ENCODE measurements around the gene CREB1.

The CREB1 gene

GRCh38 chr2:207504513-207505170, 25.1 kb upstream of the CREB1 start:
- DNase-seq (ENCODE audit: low spot score), result no peak

DNA sequence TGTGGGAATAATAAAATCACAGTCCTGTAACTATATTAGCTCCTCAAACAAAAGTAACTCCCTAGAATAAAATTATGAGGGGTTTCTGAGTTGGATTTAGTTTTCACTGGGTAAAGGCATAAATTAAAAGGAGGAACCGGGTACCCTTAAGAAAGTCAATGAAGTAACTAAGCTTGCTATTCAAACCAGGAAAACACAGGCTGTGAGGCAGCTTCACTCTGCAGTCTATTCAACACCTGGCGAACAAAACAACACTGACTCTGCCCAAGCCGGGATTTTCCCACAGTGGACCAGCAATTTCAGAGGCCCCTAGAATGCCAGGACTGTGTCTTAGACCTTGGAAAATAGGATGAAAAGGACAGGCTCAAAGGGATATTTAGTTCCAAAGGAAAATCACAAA, 24.6 kb upstream of the CREB1 start:
- DNase-seq (ENCODE audit: low spot score), result no peak

DNA sequence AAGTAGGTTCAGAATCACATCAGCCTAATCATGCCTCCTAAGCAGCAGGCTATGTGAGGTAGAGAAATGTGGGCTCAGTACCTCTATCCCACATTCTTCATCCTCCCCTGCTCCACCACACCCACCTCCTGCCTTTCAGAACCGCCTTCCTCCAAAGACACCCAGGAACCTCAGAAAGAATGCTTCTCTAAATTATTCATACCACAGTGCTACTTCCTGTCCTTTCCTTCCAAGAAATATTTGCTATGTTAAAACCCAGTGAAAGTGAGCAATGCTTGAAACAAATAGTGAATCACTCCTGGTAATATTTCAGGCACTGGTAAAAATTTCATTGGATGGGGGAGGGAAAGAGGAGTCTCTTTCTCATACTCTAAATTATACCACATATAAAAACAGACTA, 24.0 kb upstream of the CREB1 start:
- DNase-seq (ENCODE audit: low spot score), result no peak

DNA sequence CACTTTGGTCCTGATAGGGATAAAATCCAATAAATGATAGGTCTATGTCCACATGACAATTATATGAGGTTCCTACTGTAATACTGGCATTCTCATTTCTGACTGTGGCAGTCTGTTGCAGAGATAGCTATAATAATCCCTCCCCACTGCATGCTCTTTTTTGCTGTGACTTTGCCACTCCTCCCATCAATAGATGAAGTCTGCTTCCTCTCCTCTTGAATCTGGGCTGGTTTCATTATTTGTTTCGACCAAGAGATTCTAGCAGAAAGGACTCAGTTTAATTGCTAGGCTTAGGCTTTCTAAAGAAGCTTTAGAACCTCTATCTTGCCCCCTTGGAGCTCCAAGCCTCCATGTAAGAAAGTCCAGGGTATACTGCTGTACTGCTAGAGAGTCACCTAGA, 23.3 kb upstream of the CREB1 start:
- DNase-seq (ENCODE audit: low spot score), result no peak

- DNase-seq (ENCODE audit: low spot score), result no peak
Measured at GRCh38 chr2:207510148-207510547, 19.6 kb upstream of the CREB1 start.

- no peak for DNase-seq (ENCODE audit: low spot score)
Measured at GRCh38 chr2:207511851-207512250, 17.9 kb upstream of the CREB1 start.

DNA sequence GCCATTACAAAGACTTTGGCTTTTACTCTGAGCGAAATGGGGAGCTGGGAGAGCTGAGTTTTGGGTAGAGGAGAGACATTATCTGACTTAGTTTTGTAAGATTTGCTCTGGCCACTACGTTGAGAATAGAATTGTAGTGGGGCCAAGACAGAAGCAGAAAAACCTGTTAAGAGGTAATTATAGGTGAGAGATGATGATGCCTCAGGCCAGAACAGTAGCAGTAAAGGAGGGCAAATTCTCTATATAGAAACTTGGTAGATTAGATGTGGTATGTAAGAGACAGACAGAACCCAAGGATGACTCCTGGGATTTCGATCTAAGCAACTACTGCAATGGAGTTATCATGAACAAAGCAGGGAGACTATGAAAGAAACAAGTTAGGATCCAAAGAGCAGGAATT, 17.4 kb upstream of the CREB1 start:
- no peak for DNase-seq (ENCODE audit: low spot score)

GRCh38 chr2:207513551-207514257, 16.1 kb upstream of the CREB1 start:
- no peak for DNase-seq (ENCODE audit: low spot score)

GRCh38 chr2:207514451-207514850, 15.3 kb upstream of the CREB1 start:
- DNase-seq (ENCODE audit: low spot score), result no peak

DNA sequence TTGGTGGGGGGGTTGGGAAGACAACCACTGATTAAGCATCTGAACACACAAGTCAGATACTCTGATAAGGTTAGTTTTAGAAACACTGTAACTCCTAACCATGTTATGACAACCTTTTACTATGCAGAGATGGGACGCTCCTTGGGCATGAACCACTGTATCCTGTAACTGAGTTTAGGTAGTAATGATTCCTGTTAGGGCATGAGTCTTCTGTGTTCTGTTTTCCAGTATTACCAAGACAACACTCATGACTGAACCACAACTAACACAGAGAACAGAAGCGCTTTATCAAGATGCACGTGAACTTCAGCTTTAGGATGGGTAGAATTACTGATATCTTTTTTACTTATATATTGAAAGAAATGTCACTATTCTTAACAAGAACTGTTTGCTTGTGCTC, 14.1 kb upstream of the CREB1 start:
- DNase-seq (ENCODE audit: low spot score), result no peak

- DNase-seq (ENCODE audit: low spot score), result no peak
Measured at GRCh38 chr2:207516206-207516605, 13.6 kb upstream of the CREB1 start.

DNA sequence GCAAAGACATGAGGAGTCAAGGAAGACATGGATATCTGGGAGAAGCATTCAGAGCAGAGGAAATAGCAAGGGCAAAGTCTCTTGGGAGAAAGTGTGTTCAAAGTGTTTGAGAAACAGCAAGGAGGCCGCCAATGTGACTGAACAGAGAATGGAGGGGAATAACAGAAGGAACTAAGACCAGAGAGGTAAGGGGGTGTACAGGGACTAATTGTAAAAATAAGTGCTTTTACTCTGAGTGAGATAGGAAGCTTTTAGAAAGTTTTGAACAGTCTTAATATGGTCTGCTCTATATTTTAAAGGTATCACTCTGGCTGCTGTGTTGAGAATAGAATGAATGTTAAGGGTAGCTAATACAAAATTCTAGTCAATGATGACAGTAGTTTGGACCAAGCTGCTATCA, 6.8 kb upstream of the CREB1 start:
- DNase-seq (ENCODE audit: low spot score), result no peak

DNA sequence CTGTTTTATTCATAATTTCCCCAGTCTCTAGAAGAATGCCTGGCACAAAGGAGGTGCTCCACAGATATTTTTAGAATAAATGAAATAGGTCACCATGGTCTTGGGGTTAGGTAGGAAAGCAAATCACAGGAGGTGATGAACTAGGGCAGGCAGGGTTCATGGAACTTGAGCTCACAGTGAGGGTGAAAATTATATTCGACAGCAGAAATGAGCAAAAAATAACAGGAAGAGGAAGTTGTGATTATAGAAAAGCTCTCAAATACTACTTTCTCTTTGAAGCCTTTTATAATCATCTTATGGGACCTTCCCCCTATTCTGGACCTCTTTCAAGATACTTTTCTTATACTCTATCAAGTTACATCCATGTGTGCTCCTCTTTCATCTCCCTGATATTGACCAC, 4.5 kb upstream of the CREB1 start:
- no peak for DNase-seq (ENCODE audit: low spot score)

GRCh38 chr2:207528980-207529329, 807 bp upstream of the CREB1 start:
- peak; percentile 61 for DNase-seq (ENCODE audit: low spot score)

- DNase-seq (ENCODE audit: low spot score), result peak; percentile 58
Measured at GRCh38 chr2:207530160-207531031, 634 bp downstream of the CREB1 start.

GRCh38 chr2:207531032-207531952, 1.5 kb downstream of the CREB1 start:
- no peak for DNase-seq (ENCODE audit: low spot score)

GRCh38 chr2:207532676-207533075, 2.9 kb downstream of the CREB1 start:
- no peak for DNase-seq (ENCODE audit: low spot score)

GRCh38 chr2:207533461-207534008, 3.8 kb downstream of the CREB1 start:
- DNase-seq (ENCODE audit: low spot score), result no peak

- DNase-seq (ENCODE audit: low spot score), result no peak
Measured at GRCh38 chr2:207534417-207534816, 4.7 kb downstream of the CREB1 start.

DNA sequence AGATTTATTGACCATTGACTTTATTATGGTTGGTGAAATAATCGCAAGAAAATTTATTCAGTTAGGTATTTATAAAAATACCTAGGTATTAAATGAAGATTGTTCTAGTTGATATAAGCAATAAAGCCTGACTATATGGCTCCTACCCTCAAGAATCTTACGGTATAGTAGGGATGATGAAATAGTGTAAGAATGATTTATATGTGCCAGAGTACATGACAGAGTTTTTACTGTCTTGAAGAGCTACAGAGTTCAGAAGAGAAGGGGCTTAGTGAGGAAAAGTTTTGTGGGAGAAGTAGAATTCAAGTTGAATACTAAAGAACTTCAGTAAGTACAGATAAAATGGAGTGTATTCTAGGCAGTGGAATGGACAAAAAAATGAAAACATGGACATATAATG, 9.7 kb downstream of the CREB1 start:
- DNase-seq (ENCODE audit: low spot score), result no peak

GRCh38 chr2:207540431-207540830, 10.7 kb downstream of the CREB1 start:
- DNase-seq (ENCODE audit: low spot score), result no peak

GRCh38 chr2:207541933-207542332, 12.2 kb downstream of the CREB1 start:
- DNase-seq (ENCODE audit: low spot score), result no peak

Data from germinal center (tissue), 1 donor.